Measurements from ENCODE around the gene NMU. TPM values are rescaled to one million over a fixed set of nuclear protein-coding genes. Genes with fewer than 3 reads are reported as not detected.

The NMU gene
- polyA plus RNA-seq, result 4.3 TPM in 1 of 2 replicates, not detected in the other

GRCh38 chr4:55635741-55636655, at the start of gene NMU:
TSS of gene NMU (minus strand) at chr4:55636298. CDS start at chr4:55636192, 106 bp downstream.

GRCh38 chr4:55592014-55592413, 44.1 kb downstream of the NMU start, which contains the start of gene PDCL2:
TSS of gene PDCL2 (minus strand) at chr4:55592245. CDS start at chr4:55592109, 136 bp downstream.

GRCh38 chr4:55546756-55547465, 89.2 kb downstream of the NMU start, which contains the start of gene CLOCK:
TSS of gene CLOCK (minus strand) at chr4:55546909. CDS start at chr4:55482785, 64,124 bp downstream.

Other genes starting within 250 kb of the NMU start
- gene TMEM165, start 240.3 kb downstream of the NMU start, polyA plus RNA-seq, result 50.8 and 68.4 TPM in 2 replicates
- 9.9 and 12.5 TPM in 2 replicates for gene CLOCK, start 89.4 kb downstream of the NMU start, polyA plus RNA-seq
- gene PDCL2, start 44.1 kb downstream of the NMU start, polyA plus RNA-seq, result not detected in 2 replicates
- gene EXOC1L, start 183.5 kb upstream of the NMU start, polyA plus RNA-seq, result 4.1 TPM in 1 of 2 replicates, not detected in the other
- 49.6 and 61.5 TPM in 2 replicates for gene EXOC1, start 217.3 kb upstream of the NMU start, polyA plus RNA-seq